ENCODE data around the gene KRTAP10-9. TPM values are rescaled to one million over a fixed set of nuclear protein-coding genes. Genes with fewer than 3 reads are reported as not detected.
"Not testable (repeated sequence)": the region's sequence is repeated elsewhere in the genome, so short reads cannot be mapped to it uniquely, and the experiment has no call there.

KRTAP10-9 gene
- total RNA-seq, 1 experiment from 2014 or later = not detected

DNA sequence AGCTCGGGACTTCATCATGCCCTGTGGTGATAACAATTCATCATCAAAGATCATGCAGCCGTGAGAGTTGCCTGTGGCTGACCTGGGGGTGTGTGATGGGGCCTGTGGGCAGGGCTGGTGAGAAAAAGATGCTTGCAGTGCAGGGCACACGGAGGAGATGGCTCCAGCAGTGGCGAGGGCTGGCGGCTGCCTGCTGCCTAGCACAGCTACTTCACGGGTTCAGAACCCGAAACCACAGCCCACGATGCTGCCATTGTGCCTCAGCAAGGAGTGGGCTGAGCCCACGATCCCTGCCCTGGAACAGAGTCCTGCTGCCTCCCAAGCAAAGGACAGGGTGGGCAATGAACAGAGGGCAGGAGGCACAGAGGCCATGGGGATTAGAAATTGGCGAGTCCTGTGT is 631 bp upstream of the KRTAP10-9 start:
- DNase-seq (ENCODE audit: low spot score) = no peak
- H3K36me3 ChIP-seq (ENCODE audit: insufficient read depth, low read length, poor library complexity, severe bottlenecking) = no peaks in the 10 kb centered on the region
- BruUV-seq (replicated peaks) = no TSS peak
- no peaks in the 10 kb centered on the region for H3K27me3 ChIP-seq (replicated peaks; ENCODE audit: insufficient read depth, low read depth, low read length, poor library complexity)
- CTCF ChIA-PET = no interaction called here
- H3K9me3 ChIP-seq (ENCODE audit: low read depth, low read length, poor library complexity, severe bottlenecking) = peaks cover 27% of the 10 kb centered on the region
- no peak for TF ChIP-seq EZH2 (IDR thresholded peaks at IDR 0.05; ENCODE audit: borderline replicate concordance, low read depth, low read length, poor library complexity, severe bottlenecking)
- TF ChIP-seq, protein P1, sequence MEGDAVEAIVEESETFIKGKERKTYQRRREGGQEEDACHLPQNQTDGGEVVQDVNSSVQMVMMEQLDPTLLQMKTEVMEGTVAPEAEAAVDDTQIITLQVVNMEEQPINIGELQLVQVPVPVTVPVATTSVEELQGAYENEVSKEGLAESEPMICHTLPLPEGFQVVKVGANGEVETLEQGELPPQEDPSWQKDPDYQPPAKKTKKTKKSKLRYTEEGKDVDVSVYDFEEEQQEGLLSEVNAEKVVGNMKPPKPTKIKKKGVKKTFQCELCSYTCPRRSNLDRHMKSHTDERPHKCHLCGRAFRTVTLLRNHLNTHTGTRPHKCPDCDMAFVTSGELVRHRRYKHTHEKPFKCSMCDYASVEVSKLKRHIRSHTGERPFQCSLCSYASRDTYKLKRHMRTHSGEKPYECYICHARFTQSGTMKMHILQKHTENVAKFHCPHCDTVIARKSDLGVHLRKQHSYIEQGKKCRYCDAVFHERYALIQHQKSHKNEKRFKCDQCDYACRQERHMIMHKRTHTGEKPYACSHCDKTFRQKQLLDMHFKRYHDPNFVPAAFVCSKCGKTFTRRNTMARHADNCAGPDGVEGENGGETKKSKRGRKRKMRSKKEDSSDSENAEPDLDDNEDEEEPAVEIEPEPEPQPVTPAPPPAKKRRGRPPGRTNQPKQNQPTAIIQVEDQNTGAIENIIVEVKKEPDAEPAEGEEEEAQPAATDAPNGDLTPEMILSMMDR (conservative IDR thresholded peaks at IDR 0.05; ENCODE audit: low read depth, low read length) = no peak
- no peak overlapping the region for H3K27ac ChIP-seq (ENCODE audit: low read depth, low read length, poor library complexity, severe bottlenecking)
- H3K4me1 ChIP-seq (ENCODE audit: insufficient read depth, low read length, poor library complexity, severe bottlenecking) = no peaks in the 10 kb centered on the region
- POLR2A ChIA-PET (ENCODE audit: low non-redundant PET) = no interaction called here
- intact Hi-C loops (cut with micrococcal nuclease; ENCODE audit: unreplicated experiment) = no loop called here
- no peak overlapping the region for H3K4me3 ChIP-seq (ENCODE audit: low read depth, low read length, poor library complexity, severe bottlenecking)

DNA sequence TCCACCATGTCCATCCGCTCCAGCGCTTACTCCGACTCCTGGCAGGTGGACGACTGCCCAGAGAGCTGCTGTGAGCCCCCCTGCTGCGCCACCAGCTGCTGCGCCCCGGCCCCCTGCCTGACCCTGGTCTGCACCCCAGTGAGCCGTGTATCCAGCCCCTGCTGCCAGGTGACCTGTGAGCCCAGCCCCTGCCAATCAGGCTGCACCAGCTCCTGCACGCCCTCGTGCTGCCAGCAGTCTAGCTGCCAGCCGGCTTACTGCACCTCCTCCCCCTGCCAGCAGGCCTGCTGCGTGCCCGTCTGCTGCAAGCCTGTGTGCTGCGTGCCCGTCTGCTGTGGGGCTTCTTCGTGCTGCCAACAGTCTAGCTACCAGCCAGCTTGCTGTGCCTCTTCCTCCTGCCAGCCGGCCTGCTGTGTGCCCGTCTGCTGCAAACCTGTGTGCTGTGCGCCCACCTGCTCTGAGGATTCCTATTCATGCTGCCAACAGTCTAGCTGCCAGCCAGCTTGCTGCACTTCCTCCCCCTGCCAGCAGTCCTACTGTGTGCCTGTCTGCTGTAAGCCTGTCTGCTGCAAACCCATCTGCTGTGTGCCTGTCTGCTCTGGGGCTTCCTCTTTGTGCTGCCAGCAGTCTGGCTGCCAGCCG is 409 bp downstream of the KRTAP10-9 start:
- intact Hi-C loops (cut with micrococcal nuclease; ENCODE audit: unreplicated experiment); BruUV-seq (replicated peaks); DNase-seq (ENCODE audit: low spot score); H3K27me3 ChIP-seq (replicated peaks; ENCODE audit: insufficient read depth, low read depth, low read length, poor library complexity); H3K27ac ChIP-seq (ENCODE audit: low read depth, low read length, poor library complexity, severe bottlenecking); CTCF ChIA-PET; H3K4me1 ChIP-seq (ENCODE audit: insufficient read depth, low read length, poor library complexity, severe bottlenecking); H3K36me3 ChIP-seq (ENCODE audit: insufficient read depth, low read length, poor library complexity, severe bottlenecking); POLR2A ChIA-PET (ENCODE audit: low non-redundant PET); H3K4me3 ChIP-seq (ENCODE audit: low read depth, low read length, poor library complexity, severe bottlenecking): not testable (repeated sequence)
- H3K9me3 ChIP-seq (ENCODE audit: low read depth, low read length, poor library complexity, severe bottlenecking) = peaks cover 35% of the 10 kb centered on the region

GRCh38 chr21:44627831-44628233 is 939 bp downstream of the KRTAP10-9 start:
- H3K27me3 ChIP-seq (replicated peaks; ENCODE audit: insufficient read depth, low read depth, low read length, poor library complexity); H3K27ac ChIP-seq (ENCODE audit: low read depth, low read length, poor library complexity, severe bottlenecking); DNase-seq (ENCODE audit: low spot score); H3K4me1 ChIP-seq (ENCODE audit: insufficient read depth, low read length, poor library complexity, severe bottlenecking); intact Hi-C loops (cut with micrococcal nuclease; ENCODE audit: unreplicated experiment); H3K4me3 ChIP-seq (ENCODE audit: low read depth, low read length, poor library complexity, severe bottlenecking); H3K36me3 ChIP-seq (ENCODE audit: insufficient read depth, low read length, poor library complexity, severe bottlenecking); POLR2A ChIA-PET (ENCODE audit: low non-redundant PET); CTCF ChIA-PET; BruUV-seq (replicated peaks): not testable (repeated sequence)
- H3K9me3 ChIP-seq (ENCODE audit: low read depth, low read length, poor library complexity, severe bottlenecking) = peaks cover 36% of the 10 kb centered on the region

- TF ChIP-seq, protein P1 (conservative IDR thresholded peaks at IDR 0.05; ENCODE audit: low read depth, low read length) = no peak
- TF ChIP-seq EZH2 (IDR thresholded peaks at IDR 0.05; ENCODE audit: borderline replicate concordance, low read depth, low read length, poor library complexity, severe bottlenecking) = no peak
- no TSS peak for BruUV-seq (replicated peaks)
- POLR2A ChIA-PET (ENCODE audit: low non-redundant PET) = no interaction called here
- Histone ChIP-seq H3K36me3 (ENCODE audit: insufficient read depth, low read length, poor library complexity, severe bottlenecking) (no peaks in the 10 kb centered on the region), H3K9me3 (ENCODE audit: low read depth, low read length, poor library complexity, severe bottlenecking) (peaks cover 26% of the 10 kb centered on the region), H3K27me3 (replicated peaks; ENCODE audit: insufficient read depth, low read depth, low read length, poor library complexity) (no peaks in the 10 kb centered on the region), H3K27ac (ENCODE audit: low read depth, low read length, poor library complexity, severe bottlenecking) (no peak overlapping the region), H3K4me1 (ENCODE audit: insufficient read depth, low read length, poor library complexity, severe bottlenecking) (no peaks in the 10 kb centered on the region), H3K4me3 (ENCODE audit: low read depth, low read length, poor library complexity, severe bottlenecking) (no peak overlapping the region)
- DNase-seq (ENCODE audit: low spot score) = no peak
- CTCF ChIA-PET = no interaction called here
- intact Hi-C loops (cut with micrococcal nuclease; ENCODE audit: unreplicated experiment) = no loop called here
Observed at GRCh38 chr21:44628707-44629391, 2.0 kb downstream of the KRTAP10-9 start.
